A549 (cell line): Measurements from ENCODE around the gene ANK3. TPM values are rescaled to one million over a fixed set of nuclear protein-coding genes. Genes with fewer than 3 reads are reported as not detected.

Experiments
- ATAC-seq, 2 experiments: fragments of 200-7000 bp in 1 of 2; fragments of >200 bp in 1 of 2; cut with Nextera tagmentation in 1 of 2; cut with Tn5 transposase in 1 of 2; 3 replicates each; pipeline versions ENCODE4 v1.8.0 to v1.9.1; 2018 to 2020; ENCODE audit warnings: mild to moderate bottlenecking in 1 of 2, moderate library complexity in 1 of 2
- CTCF ChIA-PET: fragments of 300-600 bp; sonication (Branson Sonifier 250); formaldehyde crosslinking; extraction: SDS; loops from one replicate; lab custom pipeline; 2021; ENCODE audit warnings: antibody characterized with exemption, inconsistent platforms; lab: Yijun Ruan, JAX
- POLR2A ChIA-PET: fragments of 350-600 bp; formaldehyde crosslinking; extraction: SDS; loops from one replicate; lab custom pipeline; 2021; ENCODE audit warnings: antibody characterized with exemption, inconsistent platforms; lab: Yijun Ruan, JAX
- DNase-seq, 2 experiments: peaks; one replicate each; pipeline versions ENCODE4 v3.0.0 to v3.0.0-alpha.2; 2011 to 2016; ENCODE audit warnings: low read depth in 1 of 2, low spot score in 1 of 2
- FAIRE-seq: peaks from 2 replicates; lab custom pipeline; 2011; peaks lifted over from hg19 to GRCh38; lab: Jason Lieb, UNC
- H3K27ac ChIP-seq, 2 experiments: fragments of >200 bp; sonication (Bioruptor Twin); formaldehyde crosslinking; 3 replicates each; pipeline ENCODE4 v1.5.1; 2016 to 2017
- H3K4me1 ChIP-seq: fragments of >200 bp; sonication (Bioruptor Twin); formaldehyde crosslinking; 3 replicates; pipeline ENCODE4 v1.6.1; 2016
- H3K4me2 ChIP-seq: fragments of >200 bp; sonication (Bioruptor Twin); formaldehyde crosslinking; 3 replicates; pipeline ENCODE4 v1.6.1; 2016
- H3K4me3 ChIP-seq: fragments of >200 bp; sonication (Bioruptor Twin); formaldehyde crosslinking; 3 replicates; pipeline ENCODE4 v1.5.1; 2016
- H3K9me3 ChIP-seq: fragments of >200 bp; sonication (Bioruptor Twin); formaldehyde crosslinking; 3 replicates; pipeline ENCODE4 v1.6.1; 2016
- CEBPB ChIP-seq, 2 experiments: fragments of >200 bp in 1 of 2; sonication (Bioruptor Twin) in 1 of 2; formaldehyde crosslinking in 1 of 2; IDR thresholded peaks; 2 replicates each; pipeline ENCODE4 v1.6.1; 2012 to 2016
- CTCF ChIP-seq: fragments of >200 bp; sonication (Bioruptor Twin); formaldehyde crosslinking; IDR thresholded peaks from 3 replicates; pipeline ENCODE4 v1.5.1; 2016
- FOXS1 ChIP-seq: fragments of 250-450 bp; sonication (Bioruptor Pico); IDR thresholded peaks from 2 replicates; pipeline ENCODE4 v1.5.0; 2020; ENCODE audit warnings: mild to moderate bottlenecking, moderate library complexity
- HES2 ChIP-seq: fragments of >200 bp; sonication (Bioruptor Twin); formaldehyde crosslinking; IDR thresholded peaks from 2 replicates; pipeline ENCODE4 v1.6.1; 2016
- HEYL ChIP-seq: fragments of 250-450 bp; sonication (Bioruptor Pico); IDR thresholded peaks from 2 replicates; pipeline ENCODE4 v1.8.0; 2021; ENCODE audit warnings: mild to moderate bottlenecking, moderate library complexity
- JUN ChIP-seq, 2 experiments: fragments of >200 bp; sonication (Bioruptor Twin); formaldehyde crosslinking; IDR thresholded peaks; 2 replicates in 1 of 2; 3 replicates in 1 of 2; pipeline ENCODE4 v1.6.1; 2016 to 2017
- KDM5A ChIP-seq: fragments of 200-600 bp; sonication (generic); IDR thresholded peaks from 2 replicates; pipeline ENCODE4 v1.6.1; 2016; ENCODE audit warnings: antibody characterized with exemption, mild to moderate bottlenecking
- MAFK ChIP-seq: fragments of 450-650 bp; IDR thresholded peaks from 2 replicates; pipeline ENCODE4 v1.6.1; 2014; ENCODE audit not compliant: partially characterized antibody
- NFE2L2 ChIP-seq: fragments of 150-350 bp; conservative IDR thresholded peaks from 2 replicates; pipeline ENCODE4 v1.6.1; 2014; ENCODE audit warnings: low read length
- NR3C1 ChIP-seq: fragments of >200 bp; sonication (Bioruptor Twin); formaldehyde crosslinking; IDR thresholded peaks from 3 replicates; pipeline ENCODE4 v1.6.1; 2017
- PHF8 ChIP-seq: fragments of 200-600 bp; sonication (generic); IDR thresholded peaks from 2 replicates; pipeline ENCODE4 v1.6.1; 2016; ENCODE audit warnings: low read depth, mild to moderate bottlenecking, antibody characterized with exemption, moderate library complexity, borderline replicate concordance
- RAD21 ChIP-seq, 2 experiments: fragments of >200 bp in 1 of 2; sonication (Bioruptor Twin) in 1 of 2; formaldehyde crosslinking in 1 of 2; IDR thresholded peaks in 1 of 2; conservative IDR thresholded peaks in 1 of 2; 2 replicates in 1 of 2; 3 replicates in 1 of 2; pipeline ENCODE4 v1.6.1; 2012 to 2018; ENCODE audit warnings: inconsistent platforms in 1 of 2
- RARB ChIP-seq: fragments of 250-450 bp; sonication (Bioruptor Pico); IDR thresholded peaks from 2 replicates; pipeline ENCODE4 v1.8.0; 2021; ENCODE audit warnings: mild to moderate bottlenecking, moderate library complexity
- RNF2 ChIP-seq: fragments of 200-600 bp; sonication (generic); IDR thresholded peaks from 2 replicates; pipeline ENCODE4 v1.6.1; 2016; ENCODE audit warnings: low read depth, mild to moderate bottlenecking, antibody characterized with exemption, moderate library complexity, borderline replicate concordance
- SMC3 ChIP-seq: fragments of >200 bp; sonication (Bioruptor Twin); formaldehyde crosslinking; IDR thresholded peaks from 3 replicates; pipeline ENCODE4 v1.6.1; 2018; ENCODE audit warnings: inconsistent platforms
- ZFP36 ChIP-seq: fragments of 450-650 bp; IDR thresholded peaks from 2 replicates; pipeline ENCODE4 v1.6.1; 2014; ENCODE audit warnings: borderline replicate concordance; ENCODE audit not compliant: partially characterized antibody
- ZNF302 ChIP-seq: fragments of 250-450 bp; sonication (Bioruptor Pico); IDR thresholded peaks from 2 replicates; pipeline ENCODE4 v1.9.0; 2021; ENCODE audit warnings: inconsistent platforms, mild to moderate bottlenecking, moderate library complexity
- WGBS: methylation state at CpG from one replicate; pipeline ENCODE4 v1.1.6; 2017; ENCODE audit errors: missing lambda C conversion rate; 5-methylcytosine and 5-hydroxymethylcytosine counted together
- polyA plus RNA-seq, 4 experiments: library from polyadenylated mRNA; depleted of rRNA in 3 of 4; stranded (reverse); fragments of >200 nt; fragmentation: RNase III in 1 of 4; extraction: RNeasy Plus Mini Kit Qiagen cat#74134 plus additional on column Dnase treatment in 1 of 4; gene quantifications; 2 replicates in 3 of 4; 3 replicates in 1 of 4; pipeline ENCODE4 v1.2.3, GENCODE V29; 2011 to 2017

ANK3 gene
- polyA plus RNA-seq, 2 of the 4 experiments (the other 2 are of a cell fraction) = 0.56 to 5.4 TPM

- POLR2A ChIA-PET = no interaction called here
- CTCF ChIA-PET = interaction anchor here (1.0 kb wide), 1 partner anchor 42 kb away, joined by 3 read pairs; no protein-coding TSS in a partner anchor
- H3K4me1 ChIP-seq = no peaks in the 10 kb centered on the region
- 21% methylated on average over 2 of the region's 2 CpGs for WGBS
- H3K27ac ChIP-seq = no peak overlapping the region
- no peak overlapping the region for H3K4me2 ChIP-seq
- peaks cover 3% of the 10 kb centered on the region; the same call in 1 of the 3 replicates for H3K9me3 ChIP-seq
- no peak for DNase-seq
- no peak for FAIRE-seq
- no peak overlapping the region for H3K4me3 ChIP-seq
- TF ChIP-seq ZNF302 (CRISPR knock-in tag) (no peak), NFE2L2 (no peak), RARB (CRISPR knock-in tag) (no peak), FOXS1 (CRISPR knock-in tag) (no peak), CEBPB (IDR thresholded peaks at IDR 0.05) (no peak), ZFP36 (no peak), RNF2 (no peak)
- no peak for ATAC-seq
Measured at GRCh38 chr10:60009710-60010383, 379.8 kb downstream of the ANK3 start.

- H3K4me3 ChIP-seq = no peak overlapping the region
- H3K27ac ChIP-seq = no peak overlapping the region; a peak in 1 of 6 replicates
- FAIRE-seq (no peak), ATAC-seq (no peak), DNase-seq (no peak)
- no peaks in the 10 kb centered on the region for H3K4me1 ChIP-seq
- no peak overlapping the region; the same call in 2 of the 3 replicates for H3K4me2 ChIP-seq
- ChIA-PET CTCF (interaction anchor here (1.0 kb wide), 1 partner anchor 42 kb away, joined by 3 read pairs; no protein-coding TSS in a partner anchor), POLR2A (no interaction called here)
- WGBS = 22% methylated on average over 2 of the region's 2 CpGs
- peaks cover under 1% of the 10 kb centered on the region; the same call in 1 of the 3 replicates for H3K9me3 ChIP-seq
- TF ChIP-seq MAFK = no peak
- no peak for TF ChIP-seq HES2
- no peak for TF ChIP-seq JUN (IDR thresholded peaks at IDR 0.05)
- no peak for TF ChIP-seq SMC3
- TF ChIP-seq PHF8 = no peak
- no peak for TF ChIP-seq NFE2L2
- no peak for TF ChIP-seq RAD21 (conservative IDR thresholded peaks at IDR 0.05 in 1 of 2, IDR thresholded peaks at IDR 0.05 in 1 of 2)
- TF ChIP-seq NR3C1 = no peak
- TF ChIP-seq KDM5A = no peak
Measured at GRCh38 chr10:60009276-60009675, 380.4 kb downstream of the ANK3 start.

GRCh38 chr10:60008816-60009215 lies 380.9 kb downstream of the ANK3 start:
- ATAC-seq = peak; percentile 81 to 94
- H3K4me1 ChIP-seq = no peaks in the 10 kb centered on the region
- WGBS = 11% methylated on average over 4 of the region's 4 CpGs
- POLR2A ChIA-PET = no interaction called here
- CTCF ChIA-PET = interaction anchor here (1.0 kb wide), 1 partner anchor 41 kb away, joined by 3 read pairs; no protein-coding TSS in a partner anchor
- TF ChIP-seq ZFP36 = no peak
- TF ChIP-seq CTCF = peak; percentile 17; the same call in 1 of the 3 replicates
- no peak overlapping the region; a peak in 1 of 6 replicates for H3K27ac ChIP-seq
- H3K4me3 ChIP-seq = no peak overlapping the region
- no peaks in the 10 kb centered on the region; the same call in 2 of the 3 replicates for H3K9me3 ChIP-seq
- peak in 1 of 2 experiments; percentile 37 for DNase-seq
- H3K4me2 ChIP-seq = no peak overlapping the region; the same call in 2 of the 3 replicates
- FAIRE-seq = no peak

- H3K4me1 ChIP-seq = no peaks in the 10 kb centered on the region
- FAIRE-seq = no peak
- WGBS = 17% methylated on average over 3 of the region's 3 CpGs
- no peak overlapping the region for H3K4me3 ChIP-seq
- ATAC-seq = no peak
- H3K9me3 ChIP-seq = no peaks in the 10 kb centered on the region
- no peak overlapping the region for H3K27ac ChIP-seq
- no peak for TF ChIP-seq HEYL (CRISPR knock-in tag)
- no peak overlapping the region for H3K4me2 ChIP-seq
- CTCF ChIA-PET = interaction anchor here (0.5 kb wide), 1 partner anchor 202 kb away, joined by 3 read pairs; no protein-coding TSS in a partner anchor
- DNase-seq = no peak
- POLR2A ChIA-PET = no interaction called here
Measured at GRCh38 chr10:60006062-60006461, 383.6 kb downstream of the ANK3 start.
